ENCODE results near the gene PEAK3.
A peak's percentile ranks its signal among the peaks of the same experiment; 100 is the strongest.

The PEAK3 gene, protein sequence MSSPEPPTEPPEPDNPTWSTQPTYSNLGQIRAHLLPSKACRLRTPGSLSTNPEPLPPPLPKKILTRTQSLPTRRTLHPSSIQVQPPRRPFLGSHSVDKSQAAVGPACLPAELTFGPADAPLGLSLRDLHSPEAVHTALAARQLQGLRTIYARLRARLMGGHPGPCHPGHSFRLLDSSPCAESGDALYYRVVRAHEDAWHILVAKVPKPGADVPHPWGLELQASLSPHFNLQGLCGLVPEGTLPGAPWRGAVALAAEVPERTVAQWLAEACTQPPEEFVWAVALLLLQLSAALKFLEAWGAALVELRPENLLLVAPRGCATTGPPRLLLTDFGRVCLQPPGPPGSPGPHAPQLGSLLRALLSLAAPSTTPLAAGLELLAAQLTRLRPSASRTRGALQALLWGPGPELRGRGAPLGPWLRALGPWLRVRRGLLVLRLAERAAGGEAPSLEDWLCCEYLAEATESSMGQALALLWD

GRCh38 chr19:2282062-2282861 lies at the start of gene PEAK3:
PEAK3 (minus strand) TSS chr19:2282175; CDS start chr19:2280931, 1,244 bp downstream.
- DNase-seq: peak; percentile 79 to 82

DNA sequence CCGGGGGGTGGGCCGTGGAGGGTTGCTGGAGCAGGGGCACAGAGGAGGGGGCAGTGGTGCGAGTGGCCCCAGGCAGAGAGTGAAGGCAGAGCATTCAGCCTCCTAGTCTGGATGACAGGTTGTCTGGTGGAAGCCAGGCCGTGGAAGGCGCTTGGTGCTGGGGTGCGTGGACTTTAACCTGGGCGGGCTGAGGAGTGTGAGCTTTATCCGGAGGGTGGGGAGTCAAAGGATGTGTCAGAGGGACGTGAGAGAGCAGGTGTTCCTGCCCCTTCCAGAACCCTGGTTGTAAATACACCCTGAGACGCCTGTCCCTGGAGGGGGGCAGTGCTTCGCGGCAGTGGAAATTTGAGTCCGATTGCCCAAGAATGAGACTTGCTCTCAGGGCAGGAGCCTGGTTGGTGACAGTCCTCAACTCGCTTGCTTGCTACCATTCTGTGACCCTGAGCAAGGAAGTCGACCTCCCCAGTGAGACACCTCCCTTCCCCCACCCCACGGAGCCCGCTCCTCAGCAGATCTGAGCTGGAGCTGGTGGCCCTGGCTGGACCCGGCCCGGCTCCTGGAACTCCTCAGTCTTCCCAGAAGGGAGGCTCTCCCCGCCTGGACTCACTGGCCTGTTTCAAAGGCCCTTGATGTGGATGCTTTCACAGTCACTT lies 48.8 kb upstream of the PEAK3 start:
- DNase-seq: no peak

DNA sequence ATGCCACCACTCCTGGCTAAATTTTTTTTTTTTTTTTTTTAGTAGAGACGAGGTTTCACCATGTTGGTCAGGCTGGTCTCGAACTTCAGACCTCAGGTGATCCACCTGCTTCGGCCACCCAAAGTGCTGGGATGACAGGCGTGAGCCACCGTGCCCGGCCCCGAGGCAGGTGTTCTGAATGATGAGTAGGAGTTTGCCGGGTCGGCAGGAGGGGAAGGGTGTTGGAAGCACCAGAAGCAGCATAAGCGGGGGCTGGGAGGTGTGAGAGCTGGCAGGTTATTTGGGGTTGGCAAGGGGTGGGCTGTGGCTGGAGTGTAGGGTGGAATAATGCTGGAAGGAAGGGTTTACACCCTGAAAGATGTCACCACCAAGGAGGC lies 48.3 kb upstream of the PEAK3 start:
- no peak for DNase-seq

DNA sequence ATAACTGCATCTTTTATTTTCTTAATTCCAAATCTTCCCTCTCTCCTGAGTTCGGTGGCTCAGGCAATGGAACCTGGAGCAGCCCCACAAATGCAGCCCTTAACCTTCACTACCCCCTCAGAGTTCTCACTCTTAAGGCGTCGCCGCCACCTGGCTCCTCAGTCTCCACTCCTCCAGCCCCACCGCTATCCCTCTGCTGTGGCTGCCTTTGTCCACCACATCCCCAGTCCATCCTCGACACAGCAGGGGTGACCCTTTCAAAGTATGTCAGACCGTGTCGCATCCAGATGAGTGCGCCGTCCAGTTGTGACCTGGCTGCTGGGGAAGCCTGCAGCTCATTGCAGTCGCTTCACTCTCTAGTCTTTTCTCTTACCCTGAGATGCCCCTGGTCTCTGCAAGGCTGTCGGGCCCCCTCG lies 47.5 kb upstream of the PEAK3 start:
- no peak for DNase-seq

GRCh38 chr19:2329149-2329478 lies 47.1 kb upstream of the PEAK3 start:
- DNase-seq: no peak

DNA sequence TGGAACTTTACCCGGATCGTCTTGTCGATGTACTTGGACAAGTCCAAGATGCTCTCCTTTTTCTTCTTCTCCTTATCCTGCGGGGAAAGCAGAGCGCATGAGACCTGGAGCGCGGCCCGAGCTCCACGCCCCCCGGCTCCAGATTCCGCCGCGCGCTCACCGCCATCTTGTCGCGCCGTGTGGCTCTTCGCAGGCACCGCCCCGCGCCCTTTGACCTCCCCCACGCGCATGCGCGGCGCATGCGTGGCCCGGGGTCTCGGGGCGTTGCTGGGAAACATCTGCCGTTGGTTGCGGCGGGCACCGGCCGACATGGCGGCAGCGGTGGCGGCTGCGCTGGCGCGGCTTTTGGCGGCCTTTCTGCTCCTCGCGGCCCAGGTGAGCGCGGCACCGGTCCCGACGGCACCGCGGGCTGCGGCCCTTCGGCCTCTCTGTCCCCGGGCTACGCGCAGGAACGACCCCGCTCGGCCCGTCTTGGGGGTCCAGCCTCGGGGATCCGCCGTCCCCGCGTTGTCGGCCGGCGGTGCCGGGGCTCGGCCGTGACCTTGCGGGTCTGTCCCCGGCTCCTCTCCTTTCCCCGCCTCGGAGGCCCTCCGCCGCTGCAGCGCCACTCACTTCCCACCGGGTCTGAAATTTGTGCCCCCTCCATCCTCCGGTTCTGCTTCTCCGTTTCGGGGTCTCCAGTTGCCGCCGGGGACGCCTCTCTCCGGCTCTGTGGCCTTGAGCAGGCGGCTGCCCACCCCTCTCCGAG lies 46.6 kb upstream of the PEAK3 start, which contains the start of the genes LSM7 and SPPL2B:
LSM7 (minus strand) TSS at position 186 of the 748 bp plus-strand sequence; CDS start at position 166, 20 bp downstream.
SPPL2B (plus strand) TSS at position 284 of the 748 bp plus-strand sequence; CDS start at position 310, 26 bp downstream.
- DNase-seq: peak; percentile 70 to 71

- DNase-seq: peak; percentile 80 to 83
These were observed 45.9 kb upstream of the PEAK3 start for GRCh38 chr19:2327773-2328400.

DNA sequence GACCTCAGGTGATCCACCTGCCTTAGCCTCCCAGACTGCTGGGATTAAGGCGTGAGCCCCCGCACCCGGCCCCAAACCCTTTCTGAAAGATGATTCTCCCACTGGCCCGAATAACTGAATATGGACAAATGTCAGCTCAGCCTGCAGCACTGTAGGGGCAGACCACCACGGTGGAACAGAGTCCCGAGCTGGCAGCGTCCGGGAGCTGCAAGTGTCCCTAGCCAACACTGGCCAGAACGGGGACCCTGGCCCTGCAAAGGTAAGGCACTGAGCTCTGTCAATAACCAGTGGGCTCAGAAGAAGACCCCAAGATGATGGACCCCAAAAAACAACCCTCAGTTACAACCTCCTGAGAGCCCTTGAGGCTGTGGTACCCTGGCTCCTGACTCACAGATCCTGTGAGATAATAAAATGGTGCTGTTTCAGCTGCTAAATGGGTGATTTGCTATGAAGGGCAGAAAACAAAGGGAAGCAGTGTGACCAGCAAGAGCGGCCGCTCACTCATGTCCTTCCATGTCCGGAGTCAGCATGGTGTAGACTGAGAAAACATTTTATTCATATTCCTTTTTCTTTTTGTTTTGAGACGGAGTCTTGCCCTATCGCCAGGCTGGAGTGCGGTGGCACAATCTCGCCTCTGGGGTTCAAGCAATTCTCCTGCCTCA lies 44.9 kb upstream of the PEAK3 start:
- DNase-seq: no peak

- DNase-seq: no peak
These were observed 43.5 kb upstream of the PEAK3 start for GRCh38 chr19:2325281-2326046.

- DNase-seq: no peak
These were observed 42.4 kb upstream of the PEAK3 start for GRCh38 chr19:2324220-2324948.

- no peak for DNase-seq
These were observed 41.7 kb upstream of the PEAK3 start for GRCh38 chr19:2323707-2324106.

DNA sequence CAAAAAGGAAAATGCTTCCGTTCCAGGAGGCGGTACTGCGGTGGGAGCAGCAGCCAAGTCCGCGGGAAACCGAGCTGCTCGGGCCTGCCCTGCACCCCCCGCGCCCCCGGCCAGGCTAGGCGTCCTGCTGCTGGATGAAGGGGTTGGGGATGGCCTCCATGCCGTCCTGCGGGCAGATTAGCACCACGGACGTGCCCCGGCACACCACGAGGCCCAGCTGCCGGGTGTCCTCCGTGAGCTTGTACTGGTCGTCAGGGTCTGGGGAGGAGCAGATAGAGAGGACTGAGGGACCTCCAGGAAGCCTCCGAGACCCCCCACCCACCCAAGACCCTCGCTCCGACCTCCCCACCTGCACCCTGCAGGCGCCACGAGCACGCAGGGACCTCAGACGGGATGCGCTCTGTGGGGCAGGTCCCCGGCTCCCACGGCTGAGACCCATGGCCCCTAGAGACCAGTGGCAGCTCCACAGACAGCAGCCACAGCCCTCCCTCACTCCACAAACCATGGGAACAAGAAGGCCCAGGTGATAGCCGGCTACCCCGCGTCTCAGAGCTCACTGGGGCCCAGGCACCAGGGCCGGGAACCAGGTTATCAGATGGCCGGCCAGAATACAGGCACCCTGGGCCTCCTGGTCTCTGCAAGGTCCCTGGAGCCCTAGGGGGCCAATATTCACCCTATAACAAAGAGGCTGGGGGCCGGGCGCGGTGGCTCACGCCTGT lies 39.7 kb upstream of the PEAK3 start:
- no peak for DNase-seq

DNA sequence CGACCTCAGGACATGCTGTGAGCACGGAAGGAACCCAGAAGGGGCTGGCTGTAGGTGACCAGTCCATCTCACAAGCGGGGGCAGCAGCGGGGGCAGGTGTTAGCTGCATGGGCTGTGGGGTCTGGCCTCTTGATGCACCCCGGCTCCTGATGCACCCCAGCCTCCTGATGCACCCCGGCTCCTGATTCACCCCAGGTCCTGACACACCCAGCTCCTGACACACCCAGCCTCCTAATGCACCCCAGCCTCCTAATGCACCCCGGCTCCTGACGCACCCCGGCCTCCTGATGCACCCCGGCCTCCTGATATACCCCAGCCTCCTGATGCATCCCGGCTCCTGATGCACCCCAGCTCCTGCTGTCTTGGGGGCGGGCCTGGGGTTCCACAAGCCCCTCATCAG lies 39.0 kb upstream of the PEAK3 start:
- DNase-seq: no peak

DNA sequence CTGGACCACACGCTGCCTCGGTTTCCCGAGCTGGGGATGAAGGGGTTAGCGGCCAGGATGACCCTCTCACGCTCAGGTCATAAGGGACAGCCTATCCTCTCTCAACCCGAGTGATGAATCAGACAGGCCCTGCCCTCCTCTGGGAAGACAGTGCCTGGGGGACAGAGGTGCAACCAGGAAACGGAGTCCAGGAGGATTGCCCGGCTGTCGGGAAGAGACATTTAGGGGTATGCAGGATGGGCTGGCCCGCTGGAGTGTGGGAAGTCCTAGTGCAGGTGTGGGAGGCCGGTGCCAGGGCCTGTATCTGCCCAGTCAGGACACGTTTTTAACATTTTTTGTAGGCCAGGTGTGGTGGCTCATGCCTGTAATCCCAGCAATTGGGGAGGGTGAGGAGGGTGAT lies 38.1 kb upstream of the PEAK3 start:
- no peak for DNase-seq

DNA sequence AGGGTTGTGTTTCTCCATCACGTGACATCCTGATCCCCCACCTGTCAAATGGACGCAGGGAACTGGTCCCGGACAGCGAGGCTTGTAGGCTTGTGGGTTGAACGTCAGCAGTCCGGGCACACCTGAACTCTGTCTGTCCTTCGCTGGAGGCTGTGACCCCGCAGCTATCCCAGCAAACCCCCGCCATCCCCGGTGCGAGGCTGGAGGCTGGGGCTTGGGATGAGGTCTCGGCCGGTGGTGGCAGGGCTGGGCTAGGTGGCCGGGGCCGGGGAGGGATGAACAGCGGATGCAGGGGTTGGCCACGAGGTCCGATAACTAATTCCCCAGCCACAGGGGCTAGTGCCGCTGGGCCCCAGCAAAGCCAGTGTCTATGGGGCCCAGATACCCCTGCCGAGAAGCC lies 37.6 kb upstream of the PEAK3 start:
- DNase-seq: no peak

GRCh38 chr19:2318923-2319322 lies 36.9 kb upstream of the PEAK3 start:
- DNase-seq: no peak

- no peak for DNase-seq
These were observed 35.8 kb upstream of the PEAK3 start for GRCh38 chr19:2317756-2318155.

- DNase-seq: no peak
These were observed 35.3 kb upstream of the PEAK3 start for GRCh38 chr19:2317300-2317699.

GRCh38 chr19:2315818-2316353 lies 33.9 kb upstream of the PEAK3 start:
- peak; percentile 94 to 96 for DNase-seq
